LNCAP (cell line): ENCODE data around the gene LRRC4.

ENCODE experiments used
- TF ChIP-seq, protein P1 (sequence below): fragments of 450-650 bp; IDR thresholded peaks from 2 replicates; pipeline ENCODE4 v1.5.1; 2017; ENCODE audit warnings: mild to moderate bottlenecking

Gene LRRC4

DNA sequence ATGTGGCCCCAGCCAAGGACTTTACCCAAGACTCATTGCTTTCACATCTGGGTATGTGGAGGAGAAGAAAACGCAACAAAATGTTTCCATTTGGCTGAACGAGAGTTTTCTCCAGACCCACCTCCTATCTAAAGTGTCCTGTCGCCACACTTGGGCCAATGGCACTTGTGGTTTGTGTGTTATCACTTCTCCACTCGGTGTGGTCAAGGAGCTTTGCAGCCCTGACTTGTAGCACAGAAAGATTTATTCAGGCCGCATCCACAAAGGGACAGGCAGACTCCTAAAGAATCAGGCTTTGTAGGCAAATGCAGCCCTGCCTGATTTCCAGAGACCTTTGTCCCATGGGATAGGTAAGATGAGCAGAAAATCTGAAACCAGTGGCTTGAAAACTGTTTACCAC, 12.8 kb upstream of the LRRC4 start:
- TF ChIP-seq, protein P1, sequence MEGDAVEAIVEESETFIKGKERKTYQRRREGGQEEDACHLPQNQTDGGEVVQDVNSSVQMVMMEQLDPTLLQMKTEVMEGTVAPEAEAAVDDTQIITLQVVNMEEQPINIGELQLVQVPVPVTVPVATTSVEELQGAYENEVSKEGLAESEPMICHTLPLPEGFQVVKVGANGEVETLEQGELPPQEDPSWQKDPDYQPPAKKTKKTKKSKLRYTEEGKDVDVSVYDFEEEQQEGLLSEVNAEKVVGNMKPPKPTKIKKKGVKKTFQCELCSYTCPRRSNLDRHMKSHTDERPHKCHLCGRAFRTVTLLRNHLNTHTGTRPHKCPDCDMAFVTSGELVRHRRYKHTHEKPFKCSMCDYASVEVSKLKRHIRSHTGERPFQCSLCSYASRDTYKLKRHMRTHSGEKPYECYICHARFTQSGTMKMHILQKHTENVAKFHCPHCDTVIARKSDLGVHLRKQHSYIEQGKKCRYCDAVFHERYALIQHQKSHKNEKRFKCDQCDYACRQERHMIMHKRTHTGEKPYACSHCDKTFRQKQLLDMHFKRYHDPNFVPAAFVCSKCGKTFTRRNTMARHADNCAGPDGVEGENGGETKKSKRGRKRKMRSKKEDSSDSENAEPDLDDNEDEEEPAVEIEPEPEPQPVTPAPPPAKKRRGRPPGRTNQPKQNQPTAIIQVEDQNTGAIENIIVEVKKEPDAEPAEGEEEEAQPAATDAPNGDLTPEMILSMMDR: no peak

DNA sequence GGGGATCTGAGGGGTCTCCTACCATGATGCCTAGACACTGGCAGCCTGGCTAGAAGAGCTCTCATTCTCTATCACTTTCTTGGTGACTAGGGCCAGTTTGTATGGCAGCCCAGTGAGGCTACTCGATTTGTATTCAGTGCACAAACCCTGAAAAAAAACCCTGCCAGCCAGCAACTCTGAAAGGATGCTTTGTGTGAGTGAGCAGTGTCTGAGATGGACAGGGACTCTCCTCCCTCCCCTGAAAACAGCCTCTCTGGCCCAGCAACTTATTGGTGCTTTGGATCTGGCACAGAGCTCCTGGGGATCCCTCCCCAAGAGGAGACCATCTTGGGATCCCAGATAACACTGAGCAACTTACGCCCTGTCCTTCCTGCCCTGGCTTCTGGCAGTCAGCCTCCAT, 10.8 kb upstream of the LRRC4 start:
- TF ChIP-seq, protein P1: no peak

DNA sequence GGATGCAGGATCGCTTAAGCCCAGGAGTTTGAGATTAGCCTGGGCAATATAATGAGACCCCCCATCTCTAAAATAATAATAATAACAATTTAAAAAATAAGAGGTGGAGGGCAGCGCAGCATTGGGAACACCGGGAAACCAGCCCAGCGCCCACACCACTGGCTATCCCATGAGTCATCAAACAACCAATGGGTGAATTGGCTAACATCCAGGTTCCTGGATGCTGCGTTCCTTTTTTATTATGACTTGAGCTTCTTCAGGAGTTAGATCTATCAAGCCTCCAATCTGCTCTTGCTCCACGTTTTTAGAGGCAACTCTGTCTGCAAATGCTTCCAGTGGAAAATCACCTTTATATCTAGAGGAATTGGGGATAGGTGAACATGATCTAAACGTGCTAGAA, 10.0 kb upstream of the LRRC4 start:
- TF ChIP-seq, protein P1: no peak

DNA sequence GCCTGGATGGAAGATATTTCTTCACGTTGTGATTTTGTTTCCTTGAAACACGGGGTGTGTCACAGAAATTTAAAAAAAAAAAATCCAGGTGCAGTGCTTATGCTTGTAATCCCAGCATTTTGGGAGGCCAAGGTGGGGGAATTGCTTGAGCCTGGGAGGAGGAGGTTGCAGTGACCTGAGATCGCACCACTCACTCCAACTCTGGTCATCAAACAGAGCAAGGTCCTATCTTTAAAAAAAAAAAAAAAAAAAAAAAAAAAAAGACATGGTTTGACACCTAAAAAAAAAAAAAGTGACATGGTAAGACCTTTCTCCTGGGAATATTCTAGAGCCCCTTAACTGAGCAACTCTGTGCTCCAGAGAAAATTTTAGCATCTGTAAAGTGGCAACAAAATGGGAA, 9.0 kb upstream of the LRRC4 start:
- TF ChIP-seq, protein P1: no peak

DNA sequence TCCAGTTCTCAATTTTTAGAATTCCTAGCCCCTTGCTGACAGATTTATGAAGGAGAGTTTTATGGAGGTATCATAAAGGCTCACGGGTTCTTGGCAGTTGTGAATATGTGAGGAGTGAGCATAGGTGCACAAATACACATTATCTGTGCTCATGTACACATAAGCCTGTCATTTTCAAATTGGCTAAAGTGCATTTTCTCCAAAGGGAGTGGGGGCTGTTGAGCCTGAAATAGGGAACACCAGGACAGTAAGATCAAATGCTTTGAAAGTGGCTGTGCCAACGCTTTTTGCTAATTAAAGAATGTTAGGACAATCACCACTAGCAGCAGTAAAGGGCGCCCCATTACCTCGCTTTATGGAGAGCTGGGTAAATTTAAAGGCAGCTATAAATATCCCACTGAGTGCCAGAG, 8.3 kb upstream of the LRRC4 start:
- TF ChIP-seq, protein P1: no peak

DNA sequence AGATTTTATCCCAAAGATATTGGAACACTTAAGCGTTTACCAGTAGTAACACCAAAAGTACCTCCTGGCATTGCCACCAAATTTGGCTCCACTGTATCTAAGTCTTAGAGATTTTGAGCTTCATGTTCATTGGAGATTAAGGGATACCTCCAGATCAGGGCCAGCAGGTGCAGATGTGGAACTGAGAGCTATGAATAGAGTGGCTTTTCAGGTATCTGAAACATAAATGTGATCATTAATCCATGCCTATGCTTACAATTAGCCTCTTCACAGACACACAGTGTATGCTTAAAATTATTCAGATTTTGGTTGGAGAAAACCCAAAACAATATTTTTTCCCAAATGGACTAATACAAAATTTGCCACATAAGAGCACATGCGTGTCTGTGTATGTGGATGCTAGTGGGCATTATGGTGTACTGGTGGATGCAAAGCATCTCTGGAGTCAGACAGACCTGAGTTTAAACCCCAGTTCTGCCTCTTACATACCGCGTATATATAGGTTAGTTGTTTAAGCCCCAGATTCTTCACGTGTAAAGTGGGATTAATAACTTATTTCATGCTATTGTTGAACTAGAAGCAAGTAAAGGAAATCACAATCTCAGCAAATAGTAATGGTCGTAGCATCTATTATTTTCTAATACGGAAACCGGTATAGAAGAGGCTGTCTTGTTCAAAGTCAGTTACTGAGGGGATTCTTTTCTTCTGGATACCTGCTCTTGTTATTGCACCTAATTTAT, 6.8 kb upstream of the LRRC4 start:
- TF ChIP-seq, protein P1: no peak

DNA sequence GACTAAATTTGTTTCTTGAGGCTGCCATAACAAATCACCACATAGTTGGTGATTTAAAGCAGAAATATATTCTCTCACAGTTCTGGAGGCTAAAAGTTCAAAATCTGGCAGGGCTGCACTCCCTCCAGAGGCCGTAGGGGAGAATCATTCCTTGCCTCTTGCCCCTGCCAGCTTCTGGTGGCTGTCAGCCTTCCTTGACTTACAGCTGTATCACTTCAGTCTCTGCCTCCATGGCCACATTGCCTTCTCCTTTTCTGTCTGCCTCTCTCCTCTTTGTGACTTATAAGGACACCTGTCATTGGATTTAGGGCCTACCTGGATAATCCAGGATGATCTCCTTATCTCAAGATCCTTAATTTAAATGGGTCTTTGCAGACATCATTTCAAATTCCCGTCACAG, 5.8 kb upstream of the LRRC4 start:
- TF ChIP-seq, protein P1: no peak
